Retinal pigment epithelial cell (primary cell): ENCODE results near the gene NELL2.

ENCODE experiments used
- DNase-seq: peaks from one replicate; pipeline ENCODE4 v3.0.0-alpha.2; 2010; ENCODE audit warnings: low read depth
- H3K4me3 ChIP-seq: 2 replicates; pipeline ENCODE4 v1.5.1; 2011; ENCODE audit warnings: mild to moderate bottlenecking, low read length, control low read depth, moderate library complexity
- CTCF ChIP-seq: conservative IDR thresholded peaks from 2 replicates; pipeline ENCODE4 v1.5.1; 2011; ENCODE audit warnings: low read depth, low read length, control low read depth, inconsistent platforms

Gene NELL2

GRCh38 chr12:44863867-44864266 is 12.2 kb downstream of the NELL2 start:
- TF ChIP-seq CTCF, result no peak
- no peak overlapping the region for H3K4me3 ChIP-seq
- DNase-seq, result no peak

- DNase-seq, result no peak
- TF ChIP-seq CTCF, result no peak
- H3K4me3 ChIP-seq, result no peak overlapping the region
Measured at GRCh38 chr12:44859998-44860689, 16.0 kb downstream of the NELL2 start.

- TF ChIP-seq CTCF, result no peak
Measured at GRCh38 chr12:44858226-44858855, 17.8 kb downstream of the NELL2 start.

GRCh38 chr12:44852483-44852882 is 23.6 kb downstream of the NELL2 start:
- no peak for TF ChIP-seq CTCF
- no peak overlapping the region for H3K4me3 ChIP-seq
- no peak for DNase-seq

More at GRCh38 chr12:44858226-44858855, 17.8 kb downstream of the NELL2 start:
- DNase-seq, result no peak
- no peak overlapping the region for H3K4me3 ChIP-seq

- H3K4me3 ChIP-seq, result no peak overlapping the region
- TF ChIP-seq CTCF, result no peak
- no peak for DNase-seq
Measured at GRCh38 chr12:44851586-44851985, 24.5 kb downstream of the NELL2 start.

GRCh38 chr12:44848703-44849085 is 27.4 kb downstream of the NELL2 start:
- no peak for TF ChIP-seq CTCF
- DNase-seq, result no peak
- no peak overlapping the region for H3K4me3 ChIP-seq
